Mucosa of descending colon (tissue), 3 donors: ENCODE results near the gene ANTXR1. TPM values are rescaled to one million over a fixed set of nuclear protein-coding genes. Genes with fewer than 3 reads are reported as not detected.

Experiments used
- ATAC-seq: fragments of 200-7000 bp; cut with Tn5 transposase; one replicate; pipeline ENCODE4 v1.9.1; 2020; ENCODE audit warnings: mild to moderate bottlenecking, moderate library complexity
- DNase-seq, 3 donors: peaks; one replicate each; pipeline ENCODE4 v3.0.0-alpha.2; 2020
- H3K36me3 ChIP-seq: fragments of 200-600 bp; one replicate; pipeline ENCODE4 v1.8.0; 2021; ENCODE audit warnings: low read depth, mild to moderate bottlenecking
- H3K4me1 ChIP-seq: fragments of 200-600 bp; one replicate; pipeline ENCODE4 v1.8.0; 2021; ENCODE audit warnings: low read depth, mild to moderate bottlenecking
- H3K4me3 ChIP-seq: fragments of 200-600 bp; one replicate; pipeline ENCODE4 v1.8.0; 2021; ENCODE audit warnings: mild to moderate bottlenecking
- H3K9me3 ChIP-seq: fragments of 200-600 bp; one replicate; pipeline ENCODE4 v1.8.0; 2021; ENCODE audit warnings: mild to moderate bottlenecking
- CTCF ChIP-seq: fragments of 200-600 bp; IDR thresholded peaks from one replicate; pipeline ENCODE4 v1.8.0; 2022; ENCODE audit warnings: antibody characterized with exemption, mild to moderate bottlenecking
- intact Hi-C, 2 donors: fragments of 100-400 bp; cut with DNase I in 1 of 2; cut with micrococcal nuclease in 1 of 2; formaldehyde crosslinking; loops; one replicate each; pipeline versions ENCODE4 v1.11.0 to v1.11.1; 2022; cut with DNase I, micrococcal nuclease
- total RNA-seq, 3 donors: library from RNA; stranded (reverse); fragmentation: NEBNext Ultra II Directional in 2 of 3; extraction: Animal tissue kit (Norgen Biotek cat#: 25700) in 2 of 3; gene quantifications; one replicate each; pipeline versions ENCODE4 v1.2.1 to v1.2.4, GENCODE V29; 2021 to 2023
- donor health status: DM: no; HTN: no; CAD: no; lungs with moderate emphysema.
- donor health status: DM: no; HTN: no; CAD: no.
- donor health status: DM: no; HTN: yes; CAD: no.

Gene ANTXR1
- total RNA-seq, 3 donors from 2014 or later = 10.7 to 77.7 (median 18.6) TPM

DNA sequence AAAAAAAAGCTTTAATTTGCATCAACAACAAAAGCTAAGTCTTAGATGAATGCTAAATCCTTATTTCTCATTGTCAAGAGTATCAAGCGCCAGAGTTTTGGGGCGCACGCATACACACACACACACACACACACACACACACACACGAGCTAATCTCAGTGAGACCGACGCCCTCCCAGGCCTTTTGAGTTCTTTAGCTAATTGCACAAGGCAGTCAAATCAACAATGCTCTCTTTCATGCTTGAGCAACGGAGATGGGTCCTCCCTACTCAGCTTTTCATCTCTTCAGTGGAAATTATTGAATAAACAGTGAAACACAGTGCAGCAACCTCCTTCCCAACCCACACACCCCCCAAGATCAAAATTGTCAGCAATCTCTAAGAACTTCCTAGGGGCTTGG is 19.3 kb upstream of the ANTXR1 start:
- Histone ChIP-seq H3K36me3 (no peaks in the 10 kb centered on the region), H3K4me3 (no peak overlapping the region), H3K9me3 (no peaks in the 10 kb centered on the region), H3K4me1 (no peaks in the 10 kb centered on the region)
- DNase-seq (no peak), ATAC-seq (no peak)
- intact Hi-C loops = no loop called here
- no peak for TF ChIP-seq CTCF

DNA sequence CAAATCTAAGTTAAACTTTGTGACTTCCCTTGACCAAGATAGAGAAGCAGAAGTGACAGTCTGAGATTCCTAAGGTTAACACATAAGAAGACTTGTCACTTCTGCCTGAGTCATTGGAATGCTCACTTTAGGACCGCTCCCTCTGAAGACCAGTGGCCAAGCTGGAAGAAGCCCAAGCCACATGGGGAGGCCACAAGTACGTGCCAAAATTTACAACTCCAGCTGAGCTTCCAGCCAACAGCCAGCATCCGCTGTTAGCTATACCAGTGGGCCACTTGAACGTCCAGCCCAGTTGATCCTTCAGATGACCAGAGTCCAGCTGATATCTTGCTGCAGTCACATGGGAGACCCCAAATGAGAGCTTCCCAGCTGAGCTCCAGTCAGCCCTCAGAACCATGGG is 18.1 kb upstream of the ANTXR1 start:
- Histone ChIP-seq H3K4me1 (no peaks in the 10 kb centered on the region), H3K4me3 (no peak overlapping the region), H3K9me3 (no peaks in the 10 kb centered on the region), H3K36me3 (no peaks in the 10 kb centered on the region)
- ATAC-seq = no peak
- peak in 1 of 3 donors; percentile 19 for DNase-seq
- intact Hi-C loops = no loop called here
- TF ChIP-seq CTCF = no peak

- no peak for ATAC-seq
- H3K36me3 ChIP-seq = no peaks in the 10 kb centered on the region
- intact Hi-C loops = no loop called here
These were observed 17.1 kb upstream of the ANTXR1 start for GRCh38 chr2:68995916-68996315.

DNA sequence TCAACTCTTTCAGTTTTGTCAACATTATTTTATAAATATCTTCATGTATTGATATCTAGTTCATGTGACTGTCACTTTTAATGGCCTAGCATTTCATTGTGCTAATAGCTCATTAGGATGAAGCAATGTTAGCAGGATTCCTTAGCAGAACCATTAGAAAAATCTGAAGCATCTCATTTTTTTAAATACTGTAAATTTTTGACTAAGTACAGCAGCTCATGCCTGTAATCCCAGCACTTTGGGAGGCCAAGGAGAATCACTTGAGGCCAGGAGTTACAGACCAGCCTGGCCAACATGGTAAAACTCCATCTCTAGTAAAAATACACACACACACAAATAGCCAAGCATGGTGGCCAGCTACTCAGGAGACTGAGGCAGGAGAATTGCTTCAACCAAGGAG is 15.6 kb upstream of the ANTXR1 start:
- no peak for ATAC-seq
- no peaks in the 10 kb centered on the region for H3K4me1 ChIP-seq
- H3K9me3 ChIP-seq = peaks cover 8% of the 10 kb centered on the region
- TF ChIP-seq CTCF = no peak
- intact Hi-C loops = no loop called here
- no peak for DNase-seq
- no peaks in the 10 kb centered on the region for H3K36me3 ChIP-seq
- no peak overlapping the region for H3K4me3 ChIP-seq

More at GRCh38 chr2:68995916-68996315, 17.1 kb upstream of the ANTXR1 start:
- H3K4me1 ChIP-seq = no peaks in the 10 kb centered on the region
- TF ChIP-seq CTCF = no peak
- H3K9me3 ChIP-seq = no peaks in the 10 kb centered on the region
- H3K4me3 ChIP-seq = no peak overlapping the region
- no peak for DNase-seq

- TF ChIP-seq CTCF = no peak
- Histone ChIP-seq H3K9me3 (peaks cover 8% of the 10 kb centered on the region), H3K4me3 (no peak overlapping the region), H3K4me1 (no peaks in the 10 kb centered on the region), H3K36me3 (no peaks in the 10 kb centered on the region)
- intact Hi-C loops = no loop called here
- ATAC-seq (no peak), DNase-seq (no peak)
These were observed 11.1 kb upstream of the ANTXR1 start for GRCh38 chr2:69001879-69002278.

DNA sequence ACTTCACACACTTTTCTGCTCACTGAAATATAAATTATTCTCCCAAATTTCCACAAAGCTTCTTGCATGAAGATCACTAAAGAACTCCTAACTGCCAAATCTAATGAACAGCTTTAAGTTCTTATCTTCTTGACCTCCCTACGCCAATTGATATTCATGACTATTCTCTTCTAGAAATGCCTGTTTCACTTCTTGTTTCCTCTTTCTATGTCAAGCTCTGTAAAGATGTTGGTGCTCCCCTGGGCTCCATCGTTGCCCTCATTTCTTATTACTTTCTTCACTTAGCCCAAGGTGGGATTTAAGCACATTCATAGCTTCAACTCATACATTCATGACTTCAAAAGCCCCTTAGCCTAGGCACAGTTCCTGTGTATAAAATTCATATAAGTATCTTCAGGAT is 9.2 kb upstream of the ANTXR1 start:
- DNase-seq = no peak
- Histone ChIP-seq H3K9me3 (peaks cover 8% of the 10 kb centered on the region), H3K4me3 (no peak overlapping the region), H3K4me1 (no peaks in the 10 kb centered on the region), H3K36me3 (no peaks in the 10 kb centered on the region)
- intact Hi-C loops = no loop called here
- TF ChIP-seq CTCF = no peak
- ATAC-seq = no peak
